Stimulated activated CD4-positive, alpha-beta T cell treated with anti-CD3 and anti-CD28 coated beads, Interleukin-12 subunit alpha, Interleukin-12 subunit beta, amount 100 ng/mL, for 48 hours (primary cell): ENCODE results near the gene INPP4A.

Experiments used
- DNase-seq, 3 donors: peaks; one replicate each; pipeline ENCODE4 v3.0.0-alpha.2; 2020; ENCODE audit warnings: low read depth in 2 of 3, low spot score in 1 of 3

Gene INPP4A

GRCh38 chr2:98459496-98460175 lies 15.0 kb downstream of the INPP4A start:
- no peak for DNase-seq

GRCh38 chr2:98460573-98461497 lies 16.2 kb downstream of the INPP4A start:
- DNase-seq, result peak; percentile 62 to 74 (median 69)

GRCh38 chr2:98461498-98462049 lies 16.9 kb downstream of the INPP4A start:
- DNase-seq, result no peak

- DNase-seq, result no peak
Observed at GRCh38 chr2:98463081-98463481, 18.4 kb downstream of the INPP4A start.

GRCh38 chr2:98463551-98463971 lies 18.9 kb downstream of the INPP4A start:
- no peak for DNase-seq

- DNase-seq, result no peak
Observed at GRCh38 chr2:98463988-98464771, 19.5 kb downstream of the INPP4A start.

GRCh38 chr2:98464772-98465310 lies 20.2 kb downstream of the INPP4A start:
- DNase-seq, result no peak

- DNase-seq, result peak in 1 of 3 donors; percentile 49
Observed at GRCh38 chr2:98465456-98466226, 21.0 kb downstream of the INPP4A start.

GRCh38 chr2:98467082-98467536 lies 22.5 kb downstream of the INPP4A start:
- no peak for DNase-seq

- DNase-seq, result no peak
Observed at GRCh38 chr2:98467652-98468051, 23.0 kb downstream of the INPP4A start.

GRCh38 chr2:98468621-98469236 lies 24.1 kb downstream of the INPP4A start:
- peak in 2 of 3 donors; percentile 50 to 54 for DNase-seq

- DNase-seq, result no peak
Observed at GRCh38 chr2:98469862-98470544, 25.3 kb downstream of the INPP4A start.

GRCh38 chr2:98470851-98471255 lies 26.2 kb downstream of the INPP4A start:
- DNase-seq, result no peak

- no peak for DNase-seq
Observed at GRCh38 chr2:98471402-98472131, 26.9 kb downstream of the INPP4A start.

- DNase-seq, result no peak
Observed at GRCh38 chr2:98472132-98472650, 27.5 kb downstream of the INPP4A start.

- DNase-seq, result no peak
Observed at GRCh38 chr2:98472961-98473746, 28.5 kb downstream of the INPP4A start.
